ENCODE data around the gene WSB1. TPM values are rescaled to one million over a fixed set of nuclear protein-coding genes. Genes with fewer than 3 reads are reported as not detected.

Gene WSB1
- total and polyA plus RNA-seq, 2 of the 8 experiments (the other 6 are each of a cell fraction or from before 2014, with no cell fraction given): 113 to 140 TPM

- 86% methylated on average over 7 of the region's 8 CpGs; no CpG with 5 or more reads in 1 of the 2 experiments for WGBS, 2 experiments (ENCODE audit: extremely low coverage in 1 of 2, insufficient coverage in 1 of 2, insufficient read length in 1 of 2, insufficient replicate concordance in 2 of 2, low coverage in 1 of 2, low lambda C conversion rate in 2 of 2, missing lambda C conversion rate in 1 of 2)
- Histone ChIP-seq H2BK20ac (ENCODE audit: low read length) (no peak overlapping the region), H4K20me1 (replicated peaks in 1 of 2; ENCODE audit: control insufficient read depth in 1 of 2, insufficient read depth in 2 of 2, low read length in 2 of 2) (no peaks in the 10 kb centered on the region), H4K8ac (ENCODE audit: extremely low read depth, insufficient read depth, low read length) (no peak overlapping the region), H2BK12ac (ENCODE audit: low read depth, low read length) (no peak overlapping the region), H3K9me3 (ENCODE audit: insufficient read depth in 2 of 2, low read depth in 1 of 2, low read length in 1 of 2) (no peaks in the 10 kb centered on the region), H3K27me3 (replicated peaks in 1 of 4; ENCODE audit: control insufficient read depth in 3 of 4, extremely low read depth in 1 of 4, insufficient read depth in 3 of 4, low read length in 3 of 4) (no peaks in the 10 kb centered on the region), H3K4me2 (ENCODE audit: insufficient read depth in 1 of 2, low read depth in 2 of 2, low read length in 2 of 2) (no peak overlapping the region), H3K4me1 (replicated peaks in 1 of 4; ENCODE audit: control insufficient read depth in 3 of 4, insufficient read depth in 4 of 4, low read length in 3 of 4) (peaks cover 0 to 7% (median 2%) of the 10 kb centered on the region in 4 experiments; a peak in 1 of 7 replicates), H3K23me2 (ENCODE audit: low read depth, low read length) (peaks cover 3% of the 10 kb centered on the region; the same call in 1 of the 2 replicates), H3K23ac (ENCODE audit: insufficient read length) (no peak overlapping the region), H2BK5ac (ENCODE audit: low read depth, low read length) (no peak overlapping the region), H4K91ac (replicated peaks; ENCODE audit: insufficient read length, low read length) (no peak overlapping the region), H3K4ac (replicated peaks; ENCODE audit: insufficient read length, low read depth, low read length) (no peak overlapping the region), H3K56ac (replicated peaks; ENCODE audit: insufficient read length, low read depth, low read length) (no peak overlapping the region), H3K14ac (ENCODE audit: insufficient read length) (no peak overlapping the region), H2AK5ac (ENCODE audit: low read depth, low read length) (no peak overlapping the region), H2AFZ (ENCODE audit: low read length) (no peak overlapping the region), H3K79me2 (ENCODE audit: control insufficient read depth in 1 of 2, insufficient read depth in 2 of 2, low read length in 2 of 2) (no peaks in the 10 kb centered on the region), H2BK120ac (replicated peaks; ENCODE audit: low read depth, low read length) (no peak overlapping the region), H3K79me1 (ENCODE audit: low read depth, low read length) (peaks cover 2% of the 10 kb centered on the region; the same call in 1 of the 2 replicates), H2BK15ac (ENCODE audit: low read length) (no peak overlapping the region), H3K27ac (ENCODE audit: low read depth, low read length) (no peak overlapping the region), H3K4me3 (ENCODE audit: extremely low read depth in 1 of 4, insufficient read depth in 2 of 4, low read depth in 3 of 4, low read length in 4 of 4) (no peak overlapping the region), H3K18ac (ENCODE audit: extremely low read depth, low read length) (no peak overlapping the region), H4K5ac (ENCODE audit: insufficient read length, low read depth, low read length) (no peak overlapping the region), H3K36me3 (ENCODE audit: control insufficient read depth in 2 of 4, insufficient read depth in 4 of 4, low read length in 3 of 4) (no peaks in the 10 kb centered on the region), H3K9ac (replicated peaks in 1 of 4; ENCODE audit: extremely low read depth in 1 of 4, low read depth in 3 of 4, low read length in 3 of 4) (no peak overlapping the region)
- ChIA-PET CTCF (ENCODE audit: partially characterized antibody) (interaction anchor here (1.0 to 4.6 kb wide), 5 partner anchors 10 to 277 kb away, joined by 3 to 42 read pairs (median 13); no protein-coding TSS in a partner anchor), POLR2A (ENCODE audit: partially characterized antibody) (no interaction called here)
- no peak for TF ChIP-seq SIN3A (conservative IDR thresholded peaks at IDR 0.05 in 1 of 2, IDR thresholded peaks at IDR 0.05 in 1 of 2; ENCODE audit: low read depth in 1 of 2, low read length in 2 of 2)
- TF ChIP-seq PHF8 (conservative IDR thresholded peaks at IDR 0.05; ENCODE audit: low read depth, low read length): no peak
- no peak for TF ChIP-seq KDM5A (IDR thresholded peaks at IDR 0.05; ENCODE audit: low read length)
- TF ChIP-seq NRF1 (IDR thresholded peaks at IDR 0.05; ENCODE audit: low read depth, low read length): no peak
- no peak for TF ChIP-seq EP300 (IDR thresholded peaks at IDR 0.05; ENCODE audit: borderline replicate concordance in 1 of 2, low read depth in 2 of 2, low read length in 2 of 2)
- no peak for TF ChIP-seq RBBP5 (IDR thresholded peaks at IDR 0.05; ENCODE audit: borderline replicate concordance, low read depth, low read length)
- no peak for TF ChIP-seq SRF (IDR thresholded peaks at IDR 0.05; ENCODE audit: low read depth, low read length)
- TF ChIP-seq YY1 (IDR thresholded peaks at IDR 0.05; ENCODE audit: low read depth, low read length): no peak
- FAIRE-seq (no peak), DNase-seq (ENCODE audit: low read depth in 1 of 2, low spot score in 2 of 2) (no peak)
Measured at GRCh38 chr17:27356091-27356705, 62.3 kb downstream of the WSB1 start.

All from H1 (cell line).